PC-9 (cell line): ENCODE measurements around the gene FOXP1.

Experiments used
- CTCF ChIP-seq: fragments of 200-600 bp; sonication (generic); conservative IDR thresholded peaks from 2 replicates; pipeline ENCODE4 v1.6.1; 2017; ENCODE audit warnings: mixed run types, antibody characterized with exemption, mild to moderate bottlenecking, moderate library complexity
- EZH2 ChIP-seq: fragments of 200-600 bp; sonication (generic); IDR thresholded peaks from 2 replicates; pipeline ENCODE4 v1.8.0; 2017; ENCODE audit warnings: antibody characterized with exemption, low read depth

GRCh38 chr3:71307991-71308697 lies 275.4 kb downstream of the FOXP1 start:
- TF ChIP-seq CTCF (no peak), EZH2 (no peak)
